WTC11 (cell line): Measurements from ENCODE around the gene NELL2. TPM values are rescaled to one million over a fixed set of nuclear protein-coding genes. Genes with fewer than 3 reads are reported as not detected.

ENCODE experiments used
- ATAC-seq: fragments of 200-7000 bp; cut with Tn5 transposase; 2 replicates; pipeline ENCODE4 v1.10.0; 2021; ENCODE audit warnings: mild to moderate bottlenecking, moderate library complexity
- CTCF ChIA-PET: fragments of 300-600 bp; sonication (Branson Sonifier 250); formaldehyde crosslinking; loops from one replicate; lab custom pipeline; 2021; ENCODE audit warnings: antibody characterized with exemption; lab: Charles Lee
- POLR2A ChIA-PET: fragments of 350-600 bp; sonication (Branson Sonifier 250); formaldehyde crosslinking; loops from one replicate; lab custom pipeline; 2021; ENCODE audit warnings: antibody characterized with exemption; lab: Charles Lee
- DNase-seq: peaks from one replicate; pipeline ENCODE4 v3.0.0; 2021; ENCODE audit warnings: low spot score
- H3K27ac Mint-ChIP-seq: 2 replicates; pipeline ENCODE4 v1.8.0; 2021; ENCODE audit warnings: mixed read lengths
- H3K27me3 Mint-ChIP-seq: 2 replicates; pipeline ENCODE4 v1.8.0; 2021; ENCODE audit warnings: low read depth, mild to moderate bottlenecking, moderate library complexity, mixed read lengths
- H3K36me3 Mint-ChIP-seq: 2 replicates; pipeline ENCODE4 v1.8.0; 2021; ENCODE audit warnings: mixed read lengths
- H3K4me1 Mint-ChIP-seq: 2 replicates; pipeline ENCODE4 v1.8.0; 2022; ENCODE audit warnings: mixed read lengths
- H3K4me3 Mint-ChIP-seq: 2 replicates; pipeline ENCODE4 v1.8.0; 2021; ENCODE audit warnings: mild to moderate bottlenecking, moderate library complexity, mixed read lengths
- H3K9me3 Mint-ChIP-seq: 2 replicates; pipeline ENCODE4 v1.8.0; 2021; ENCODE audit warnings: mixed read lengths
- AR ChIP-seq: fragments of 250-450 bp; sonication (Bioruptor Pico); IDR thresholded peaks from 2 replicates; pipeline ENCODE4 v1.9.0; 2021; ENCODE audit warnings: mild to moderate bottlenecking
- CBFB ChIP-seq: sonication (generic); formaldehyde crosslinking; IDR thresholded peaks from 2 replicates; pipeline ENCODE4 v1.8.1; 2022; ENCODE audit warnings: mild to moderate bottlenecking, low read depth, missing genetic modification reagents
- FOXJ3 ChIP-seq: sonication (generic); formaldehyde crosslinking; IDR thresholded peaks from 2 replicates; pipeline ENCODE4 v1.9.0; 2021; ENCODE audit warnings: missing genetic modification reagents, mild to moderate bottlenecking, borderline replicate concordance
- GABPB1 ChIP-seq: sonication (generic); formaldehyde crosslinking; IDR thresholded peaks from 2 replicates; pipeline ENCODE4 v1.8.1; 2023; ENCODE audit warnings: mild to moderate bottlenecking, missing genetic modification reagents
- HMGA2 ChIP-seq: fragments of 250-450 bp; sonication (Bioruptor Pico); IDR thresholded peaks from 2 replicates; pipeline ENCODE4 v1.4.0; 2021; ENCODE audit warnings: mild to moderate bottlenecking, moderate library complexity
- MYBL2 ChIP-seq: sonication (generic); formaldehyde crosslinking; IDR thresholded peaks from 2 replicates; pipeline ENCODE4 v1.8.1; 2023; ENCODE audit warnings: mild to moderate bottlenecking, moderate library complexity, missing genetic modification reagents
- ZNF671 ChIP-seq: fragments of 250-450 bp; sonication (Bioruptor Pico); IDR thresholded peaks from 2 replicates; pipeline ENCODE4 v1.8.0; 2021; ENCODE audit warnings: mild to moderate bottlenecking
- ZSCAN18 ChIP-seq: fragments of 250-450 bp; sonication (Bioruptor Pico); IDR thresholded peaks from 2 replicates; pipeline ENCODE4 v2.1.2; 2022; ENCODE audit warnings: mild to moderate bottlenecking, moderate library complexity
- total RNA-seq: library from RNA; stranded (reverse); gene quantifications from 3 replicates; pipeline ENCODE4 v1.2.3, GENCODE V29; 2021
- TF ChIP-seq, protein P1 (sequence below): fragments of 200-600 bp; IDR thresholded peaks from 2 replicates; pipeline ENCODE4 v1.8.0; 2022; ENCODE audit warnings: antibody characterized with exemption
- TF ChIP-seq, protein P2 (sequence below): sonication (generic); formaldehyde crosslinking; IDR thresholded peaks from 2 replicates; pipeline ENCODE4 v1.8.1; 2023; ENCODE audit warnings: mild to moderate bottlenecking, missing genetic modification reagents, borderline replicate concordance
- TF ChIP-seq, protein P3 (sequence below): sonication (generic); formaldehyde crosslinking; IDR thresholded peaks from 2 replicates; pipeline ENCODE4 v1.8.1; 2022; ENCODE audit warnings: mild to moderate bottlenecking, moderate library complexity, missing genetic modification reagents
- TF ChIP-seq, protein P4 (sequence below): sonication (generic); formaldehyde crosslinking; IDR thresholded peaks from 2 replicates; pipeline ENCODE4 v1.8.0; 2022; ENCODE audit warnings: mild to moderate bottlenecking, missing genetic modification reagents

The NELL2 gene
- total RNA-seq, 1 experiment from 2014 or later = 37.4 TPM

DNA sequence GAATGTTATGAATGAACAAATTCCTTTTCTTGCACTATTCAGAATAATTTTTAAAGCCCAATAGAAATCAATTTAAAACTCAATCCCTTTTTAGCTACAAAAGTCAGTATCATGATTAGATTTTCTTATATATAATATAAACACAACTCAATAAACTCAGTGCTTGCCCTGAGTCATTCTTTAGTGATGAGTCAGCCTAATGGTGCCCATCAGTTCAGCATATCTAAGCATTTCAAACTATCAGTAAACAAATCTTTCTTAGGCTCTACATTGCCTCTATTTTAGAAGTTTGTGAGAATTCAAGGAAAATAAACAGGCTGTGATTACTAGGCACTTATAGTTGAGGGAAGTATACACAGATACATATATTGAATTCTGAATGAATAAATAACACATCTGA, 179.6 kb downstream of the NELL2 start (continued):
- TF ChIP-seq AR (CRISPR knock-in tag) = no peak
- TF ChIP-seq, protein P1, sequence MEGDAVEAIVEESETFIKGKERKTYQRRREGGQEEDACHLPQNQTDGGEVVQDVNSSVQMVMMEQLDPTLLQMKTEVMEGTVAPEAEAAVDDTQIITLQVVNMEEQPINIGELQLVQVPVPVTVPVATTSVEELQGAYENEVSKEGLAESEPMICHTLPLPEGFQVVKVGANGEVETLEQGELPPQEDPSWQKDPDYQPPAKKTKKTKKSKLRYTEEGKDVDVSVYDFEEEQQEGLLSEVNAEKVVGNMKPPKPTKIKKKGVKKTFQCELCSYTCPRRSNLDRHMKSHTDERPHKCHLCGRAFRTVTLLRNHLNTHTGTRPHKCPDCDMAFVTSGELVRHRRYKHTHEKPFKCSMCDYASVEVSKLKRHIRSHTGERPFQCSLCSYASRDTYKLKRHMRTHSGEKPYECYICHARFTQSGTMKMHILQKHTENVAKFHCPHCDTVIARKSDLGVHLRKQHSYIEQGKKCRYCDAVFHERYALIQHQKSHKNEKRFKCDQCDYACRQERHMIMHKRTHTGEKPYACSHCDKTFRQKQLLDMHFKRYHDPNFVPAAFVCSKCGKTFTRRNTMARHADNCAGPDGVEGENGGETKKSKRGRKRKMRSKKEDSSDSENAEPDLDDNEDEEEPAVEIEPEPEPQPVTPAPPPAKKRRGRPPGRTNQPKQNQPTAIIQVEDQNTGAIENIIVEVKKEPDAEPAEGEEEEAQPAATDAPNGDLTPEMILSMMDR = no peak
- TF ChIP-seq FOXJ3 (CRISPR knock-in tag) = no peak
- TF ChIP-seq CBFB = no peak
- TF ChIP-seq, protein P2, sequence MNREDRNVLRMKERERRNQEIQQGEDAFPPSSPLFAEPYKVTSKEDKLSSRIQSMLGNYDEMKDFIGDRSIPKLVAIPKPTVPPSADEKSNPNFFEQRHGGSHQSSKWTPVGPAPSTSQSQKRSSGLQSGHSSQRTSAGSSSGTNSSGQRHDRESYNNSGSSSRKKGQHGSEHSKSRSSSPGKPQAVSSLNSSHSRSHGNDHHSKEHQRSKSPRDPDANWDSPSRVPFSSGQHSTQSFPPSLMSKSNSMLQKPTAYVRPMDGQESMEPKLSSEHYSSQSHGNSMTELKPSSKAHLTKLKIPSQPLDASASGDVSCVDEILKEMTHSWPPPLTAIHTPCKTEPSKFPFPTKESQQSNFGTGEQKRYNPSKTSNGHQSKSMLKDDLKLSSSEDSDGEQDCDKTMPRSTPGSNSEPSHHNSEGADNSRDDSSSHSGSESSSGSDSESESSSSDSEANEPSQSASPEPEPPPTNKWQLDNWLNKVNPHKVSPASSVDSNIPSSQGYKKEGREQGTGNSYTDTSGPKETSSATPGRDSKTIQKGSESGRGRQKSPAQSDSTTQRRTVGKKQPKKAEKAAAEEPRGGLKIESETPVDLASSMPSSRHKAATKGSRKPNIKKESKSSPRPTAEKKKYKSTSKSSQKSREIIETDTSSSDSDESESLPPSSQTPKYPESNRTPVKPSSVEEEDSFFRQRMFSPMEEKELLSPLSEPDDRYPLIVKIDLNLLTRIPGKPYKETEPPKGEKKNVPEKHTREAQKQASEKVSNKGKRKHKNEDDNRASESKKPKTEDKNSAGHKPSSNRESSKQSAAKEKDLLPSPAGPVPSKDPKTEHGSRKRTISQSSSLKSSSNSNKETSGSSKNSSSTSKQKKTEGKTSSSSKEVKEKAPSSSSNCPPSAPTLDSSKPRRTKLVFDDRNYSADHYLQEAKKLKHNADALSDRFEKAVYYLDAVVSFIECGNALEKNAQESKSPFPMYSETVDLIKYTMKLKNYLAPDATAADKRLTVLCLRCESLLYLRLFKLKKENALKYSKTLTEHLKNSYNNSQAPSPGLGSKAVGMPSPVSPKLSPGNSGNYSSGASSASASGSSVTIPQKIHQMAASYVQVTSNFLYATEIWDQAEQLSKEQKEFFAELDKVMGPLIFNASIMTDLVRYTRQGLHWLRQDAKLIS = no peak
- TF ChIP-seq, protein P3, sequence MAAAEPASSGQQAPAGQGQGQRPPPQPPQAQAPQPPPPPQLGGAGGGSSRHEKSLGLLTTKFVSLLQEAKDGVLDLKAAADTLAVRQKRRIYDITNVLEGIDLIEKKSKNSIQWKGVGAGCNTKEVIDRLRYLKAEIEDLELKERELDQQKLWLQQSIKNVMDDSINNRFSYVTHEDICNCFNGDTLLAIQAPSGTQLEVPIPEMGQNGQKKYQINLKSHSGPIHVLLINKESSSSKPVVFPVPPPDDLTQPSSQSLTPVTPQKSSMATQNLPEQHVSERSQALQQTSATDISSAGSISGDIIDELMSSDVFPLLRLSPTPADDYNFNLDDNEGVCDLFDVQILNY (CRISPR knock-in tag) = no peak
- TF ChIP-seq HMGA2 (CRISPR knock-in tag) = no peak
- no peak for TF ChIP-seq ZNF671 (CRISPR knock-in tag)

DNA sequence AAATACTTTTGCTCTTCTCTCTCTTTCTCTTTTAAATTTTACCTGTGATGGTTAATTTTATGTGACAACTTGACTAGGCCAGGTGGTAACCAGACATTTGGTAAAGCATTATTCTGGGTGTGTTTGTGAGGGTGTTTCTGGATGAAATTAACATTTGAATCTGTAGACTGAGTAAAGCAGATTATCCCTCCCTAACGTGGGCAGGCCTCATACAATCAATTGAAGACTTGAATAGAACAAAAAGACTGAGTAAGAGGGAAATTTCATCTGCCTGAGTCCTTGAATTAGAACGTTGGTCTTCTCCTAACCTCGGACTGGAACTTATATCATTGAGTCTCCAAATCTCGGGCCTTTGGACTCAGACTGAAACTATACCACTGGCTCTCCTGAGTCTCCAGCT, 182.1 kb downstream of the NELL2 start:
- H3K27me3 Mint-ChIP-seq = no peaks in the 10 kb centered on the region
- H3K27ac Mint-ChIP-seq = 0 out of 2 replicates have a peak overlapping the region, but pooled peaks have one; percentile 73
- ChIA-PET CTCF (interaction anchor here (1.5 kb wide), 1 partner anchor 81 kb away, joined by 4 read pairs; no protein-coding TSS in a partner anchor), POLR2A (no interaction called here)
- H3K4me3 Mint-ChIP-seq = no peak overlapping the region
- H3K4me1 Mint-ChIP-seq = peaks cover 17% of the 10 kb centered on the region
- ATAC-seq = no peak
- TF ChIP-seq, protein P3 (CRISPR knock-in tag) = no peak
- TF ChIP-seq MYBL2 (no peak), GABPB1 (CRISPR knock-in tag) (no peak), ZSCAN18 (no peak), FOXJ3 (CRISPR knock-in tag) (no peak)
- TF ChIP-seq, protein P4, sequence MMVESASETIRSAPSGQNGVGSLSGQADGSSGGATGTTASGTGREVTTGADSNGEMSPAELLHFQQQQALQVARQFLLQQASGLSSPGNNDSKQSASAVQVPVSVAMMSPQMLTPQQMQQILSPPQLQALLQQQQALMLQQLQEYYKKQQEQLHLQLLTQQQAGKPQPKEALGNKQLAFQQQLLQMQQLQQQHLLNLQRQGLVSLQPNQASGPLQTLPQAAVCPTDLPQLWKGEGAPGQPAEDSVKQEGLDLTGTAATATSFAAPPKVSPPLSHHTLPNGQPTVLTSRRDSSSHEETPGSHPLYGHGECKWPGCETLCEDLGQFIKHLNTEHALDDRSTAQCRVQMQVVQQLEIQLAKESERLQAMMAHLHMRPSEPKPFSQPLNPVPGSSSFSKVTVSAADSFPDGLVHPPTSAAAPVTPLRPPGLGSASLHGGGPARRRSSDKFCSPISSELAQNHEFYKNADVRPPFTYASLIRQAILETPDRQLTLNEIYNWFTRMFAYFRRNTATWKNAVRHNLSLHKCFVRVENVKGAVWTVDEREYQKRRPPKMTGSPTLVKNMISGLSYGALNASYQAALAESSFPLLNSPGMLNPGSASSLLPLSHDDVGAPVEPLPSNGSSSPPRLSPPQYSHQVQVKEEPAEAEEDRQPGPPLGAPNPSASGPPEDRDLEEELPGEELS (CRISPR knock-in tag) = no peak
- no peaks in the 10 kb centered on the region for H3K9me3 Mint-ChIP-seq
- DNase-seq = no peak
- H3K36me3 Mint-ChIP-seq = no peaks in the 10 kb centered on the region; the same call in 1 of the 2 replicates
